ENCODE results near the gene EVI5L.

GRCh38 chr19:7912144-7912696, 82.2 kb downstream of the EVI5L start:
- no peak for TF ChIP-seq CTCF (conservative IDR thresholded peaks at IDR 0.05; ENCODE audit: low read length)
- no peak for TF ChIP-seq EZH2phosphoT487 (IDR thresholded peaks at IDR 0.05; ENCODE audit: borderline replicate concordance)
